Measurements from ENCODE around the gene SERPINA5.

DNA sequence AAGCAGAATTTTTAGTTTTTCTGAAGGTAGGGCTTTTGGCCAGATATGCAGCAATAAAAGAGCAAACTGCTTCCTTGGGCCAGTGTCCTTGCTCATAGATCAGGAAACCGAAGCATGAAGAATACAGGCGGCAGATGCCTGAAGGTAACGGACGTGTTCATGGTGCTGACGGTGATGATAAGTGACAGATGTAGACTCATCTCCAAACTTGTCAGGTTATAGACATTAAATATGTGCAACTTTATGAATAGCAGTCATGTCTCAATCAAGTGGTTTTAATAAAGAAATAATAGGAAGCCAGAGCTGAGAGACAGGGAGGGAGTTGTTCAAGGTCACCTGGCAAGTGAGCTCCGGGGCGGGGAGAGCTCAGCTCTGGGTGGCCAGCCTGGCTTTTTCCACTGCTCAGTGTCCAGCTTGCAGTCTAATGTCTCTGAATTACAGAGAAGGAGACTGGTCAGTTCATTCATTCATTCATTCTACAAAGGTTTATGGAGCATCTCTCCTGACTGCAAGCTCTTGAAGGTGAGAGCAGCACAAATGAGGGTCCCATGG lies 1.0 kb downstream of the SERPINA5 start:
- no peak for TF ChIP-seq REST (IDR thresholded peaks at IDR 0.05)
- no peak for TF ChIP-seq POLR2A (IDR thresholded peaks at IDR 0.05; ENCODE audit: low read length)
- TF ChIP-seq, protein P1, sequence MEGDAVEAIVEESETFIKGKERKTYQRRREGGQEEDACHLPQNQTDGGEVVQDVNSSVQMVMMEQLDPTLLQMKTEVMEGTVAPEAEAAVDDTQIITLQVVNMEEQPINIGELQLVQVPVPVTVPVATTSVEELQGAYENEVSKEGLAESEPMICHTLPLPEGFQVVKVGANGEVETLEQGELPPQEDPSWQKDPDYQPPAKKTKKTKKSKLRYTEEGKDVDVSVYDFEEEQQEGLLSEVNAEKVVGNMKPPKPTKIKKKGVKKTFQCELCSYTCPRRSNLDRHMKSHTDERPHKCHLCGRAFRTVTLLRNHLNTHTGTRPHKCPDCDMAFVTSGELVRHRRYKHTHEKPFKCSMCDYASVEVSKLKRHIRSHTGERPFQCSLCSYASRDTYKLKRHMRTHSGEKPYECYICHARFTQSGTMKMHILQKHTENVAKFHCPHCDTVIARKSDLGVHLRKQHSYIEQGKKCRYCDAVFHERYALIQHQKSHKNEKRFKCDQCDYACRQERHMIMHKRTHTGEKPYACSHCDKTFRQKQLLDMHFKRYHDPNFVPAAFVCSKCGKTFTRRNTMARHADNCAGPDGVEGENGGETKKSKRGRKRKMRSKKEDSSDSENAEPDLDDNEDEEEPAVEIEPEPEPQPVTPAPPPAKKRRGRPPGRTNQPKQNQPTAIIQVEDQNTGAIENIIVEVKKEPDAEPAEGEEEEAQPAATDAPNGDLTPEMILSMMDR (IDR thresholded peaks at IDR 0.05): no peak
- TF ChIP-seq EP300 (IDR thresholded peaks at IDR 0.05): no peak
- TF ChIP-seq JUNB (IDR thresholded peaks at IDR 0.05): no peak
- no peak for TF ChIP-seq RAD21 (conservative IDR thresholded peaks at IDR 0.05 in 1 of 2, IDR thresholded peaks at IDR 0.05 in 1 of 2)
- TF ChIP-seq MYC (IDR thresholded peaks at IDR 0.05; ENCODE audit: borderline replicate concordance, low read length): no peak
- no peak for TF ChIP-seq ESRRA (IDR thresholded peaks at IDR 0.05; ENCODE audit: borderline replicate concordance, low read length)
- TF ChIP-seq HOXB13 (CRISPR knock-in tag; IDR thresholded peaks at IDR 0.05; ENCODE audit: low read depth): no peak
- no peak for TF ChIP-seq POLR2AphosphoS2 (conservative IDR thresholded peaks at IDR 0.05; ENCODE audit: low read length)

Measured in A549 (cell line).